Panc1 (cell line): Measurements from ENCODE around the gene ZNF692. TPM values are rescaled to one million over a fixed set of nuclear protein-coding genes. Genes with fewer than 3 reads are reported as not detected.
"Not testable (repeated sequence)": the region's sequence is repeated elsewhere in the genome, so short reads cannot be mapped to it uniquely, and the experiment has no call there.

Source experiments
- ATAC-seq: fragments of 200-7000 bp; cut with Tn5 transposase; 2 replicates; pipeline ENCODE4 v1.9.1; 2020; ENCODE audit warnings: mild to moderate bottlenecking, moderate library complexity
- BruUV-seq: library from RNA; stranded (reverse); fragments of 400-500 nt; replicated peaks from 2 replicates; lab custom pipeline; 2021; lab: Mats Ljungman, UMichigan
- CTCF ChIA-PET: fragments of 300-600 bp; sonication (Branson Sonifier 250); formaldehyde crosslinking; loops from one replicate; lab custom pipeline; 2022; ENCODE audit warnings: antibody characterized with exemption; lab: Charles Lee
- POLR2A ChIA-PET: fragments of 300-600 bp; sonication (Branson Sonifier 250); formaldehyde crosslinking; loops from one replicate; lab custom pipeline; 2022; ENCODE audit warnings: antibody characterized with exemption; lab: Charles Lee
- DNase-seq: peaks from one replicate; pipeline ENCODE4 v3.0.0-alpha.2; 2010; ENCODE audit warnings: low read depth, low spot score
- H3K27ac ChIP-seq: 2 replicates; pipeline ENCODE4 v1.5.1; 2011; ENCODE audit warnings: mild to moderate bottlenecking, low read length, inconsistent platforms
- H3K27me3 ChIP-seq: fragments of 200-500 bp; sonication (Bioruptor generic); 2 replicates; pipeline ENCODE4 v1.6.0; 2014; ENCODE audit warnings: low read length, inconsistent platforms; ENCODE audit not compliant: control insufficient read depth, insufficient read depth
- H3K36me3 ChIP-seq: fragments of 200-500 bp; sonication (Bioruptor generic); 2 replicates; pipeline ENCODE4 v1.5.1; 2014; ENCODE audit warnings: inconsistent platforms, mild to moderate bottlenecking, low read length, moderate library complexity; ENCODE audit not compliant: control insufficient read depth, insufficient read depth
- H3K4me1 ChIP-seq: 2 replicates; pipeline ENCODE4 v1.5.1; 2011; ENCODE audit warnings: inconsistent platforms, mild to moderate bottlenecking, low read length, moderate library complexity; ENCODE audit not compliant: control insufficient read depth, insufficient read depth
- H3K4me3 ChIP-seq, 2 experiments: 2 replicates each; pipeline ENCODE4 v1.5.1; 2011 to 2012; ENCODE audit warnings: low read depth in 2 of 2, low read length in 2 of 2, mild to moderate bottlenecking in 2 of 2, inconsistent platforms in 1 of 2, moderate library complexity in 1 of 2
- H3K9me3 ChIP-seq: fragments of 200-500 bp; sonication (Bioruptor generic); 2 replicates; pipeline ENCODE4 v1.5.1; 2014; ENCODE audit warnings: low read depth, mild to moderate bottlenecking, inconsistent platforms, low read length, moderate library complexity; ENCODE audit not compliant: control insufficient read depth, insufficient read depth
- CTCF ChIP-seq: fragments of 450-650 bp; IDR thresholded peaks from 2 replicates; pipeline ENCODE4 v1.5.1; 2017; ENCODE audit warnings: mild to moderate bottlenecking
- POLR2AphosphoS5 ChIP-seq: IDR thresholded peaks from 2 replicates; pipeline ENCODE4 v1.6.1; 2012; ENCODE audit warnings: mild to moderate bottlenecking, low read depth, low read length, moderate library complexity
- REST ChIP-seq, 2 experiments: IDR thresholded peaks; 2 replicates each; pipeline ENCODE4 v1.6.1; 2011 to 2012; ENCODE audit warnings: low read depth in 2 of 2, control low read depth in 1 of 2, low read length in 1 of 2, mild to moderate bottlenecking in 1 of 2, moderate library complexity in 1 of 2; ENCODE audit not compliant: insufficient read depth in 1 of 2
- SIN3A ChIP-seq: IDR thresholded peaks from 2 replicates; pipeline ENCODE4 v1.6.1; 2012; ENCODE audit warnings: low read depth, mild to moderate bottlenecking, low read length, moderate library complexity, borderline replicate concordance; ENCODE audit not compliant: insufficient read depth
- TCF7L2 ChIP-seq: IDR thresholded peaks from 2 replicates; pipeline ENCODE4 v1.6.1; 2011; ENCODE audit warnings: mild to moderate bottlenecking, low read depth, low read length, inconsistent platforms
- in situ Hi-C: cut with HindIII; loops from 2 replicates; pipeline ENCODE4 v1.10.0; 2016; ENCODE audit warnings: low sequenced_read_pairs, low pct_unique_long_range_greater_than_20kb
- intact Hi-C: fragments of 100-400 bp; cut with micrococcal nuclease; formaldehyde crosslinking; loops from one replicate; pipeline ENCODE4 v1.10.0; 2022; ENCODE audit not compliant: unreplicated experiment
- total RNA-seq: library from RNA; stranded (reverse); gene quantifications from one replicate; pipeline ENCODE4 v1.2.1, GENCODE V29; 2021; ENCODE audit not compliant: unreplicated experiment

ZNF692 gene
- total RNA-seq, 1 experiment from 2014 or later = 62.3 TPM

- POLR2A ChIA-PET = no interaction called here
- H3K9me3 ChIP-seq = no peaks in the 10 kb centered on the region
- no peak overlapping the region for H3K4me3 ChIP-seq
- no peaks in the 10 kb centered on the region for H3K4me1 ChIP-seq
- peaks cover 3% of the 10 kb centered on the region; the same call in 1 of the 2 replicates for H3K27me3 ChIP-seq
- TF ChIP-seq CTCF = peak; percentile 20
- TF ChIP-seq POLR2AphosphoS5 = no peak
- no peaks in the 10 kb centered on the region for H3K36me3 ChIP-seq
- no peak for DNase-seq
- ATAC-seq = no peak
- H3K27ac ChIP-seq = no peak overlapping the region
- intact Hi-C loops = no loop called here
- CTCF ChIA-PET = no interaction called here
- in situ Hi-C loops = no loop called here
- no TSS peak for BruUV-seq
Observed at GRCh38 chr1:248884632-248885295, 25.9 kb upstream of the ZNF692 start.

- DNase-seq, H3K36me3 ChIP-seq, H3K4me3 ChIP-seq, ATAC-seq, BruUV-seq, H3K4me1 ChIP-seq, H3K9me3 ChIP-seq, H3K27me3 ChIP-seq, intact Hi-C loops, CTCF ChIA-PET, in situ Hi-C loops, H3K27ac ChIP-seq: not testable (repeated sequence)
- POLR2A ChIA-PET = interaction anchor here (0.6 kb wide), 1 partner anchor 9 kb away, joined by 6 read pairs; no protein-coding TSS in a partner anchor
Observed at GRCh38 chr1:248882427-248882826, 23.5 kb upstream of the ZNF692 start.

GRCh38 chr1:248881261-248881660, 22.4 kb upstream of the ZNF692 start:
- no peaks in the 10 kb centered on the region for H3K9me3 ChIP-seq
- POLR2A ChIA-PET = no interaction called here

More at GRCh38 chr1:248881261-248881660, 22.4 kb upstream of the ZNF692 start:
- DNase-seq (no peak), ATAC-seq (no peak)
- no TSS peak for BruUV-seq
- no peak for TF ChIP-seq TCF7L2
- no peak for TF ChIP-seq CTCF
- no peak for TF ChIP-seq SIN3A
- no peak for TF ChIP-seq POLR2AphosphoS5
- TF ChIP-seq REST (IDR thresholded peaks at IDR 0.05; ENCODE audit: insufficient read depth in 1 of 2, low read depth in 2 of 2, low read length in 1 of 2) = no peak
- H3K4me3 ChIP-seq = no peak overlapping the region
- intact Hi-C loops (no loop called here), in situ Hi-C loops (no loop called here)
- CTCF ChIA-PET = no interaction called here
- H3K27ac ChIP-seq = no peak overlapping the region
- H3K27me3 ChIP-seq = peaks cover 6% of the 10 kb centered on the region; the same call in 1 of the 2 replicates
- H3K36me3 ChIP-seq = no peaks in the 10 kb centered on the region
- no peaks in the 10 kb centered on the region for H3K4me1 ChIP-seq
